CD4-positive, alpha-beta T cell (primary cell): ENCODE data around the gene LASP1. TPM values are rescaled to one million over a fixed set of nuclear protein-coding genes. Genes with fewer than 3 reads are reported as not detected.

Experiments used
- ATAC-seq: fragments of 200-7000 bp; cut with Tn5 transposase; one replicate; pipeline ENCODE4 v1.10.0; 2022; ENCODE audit warnings: mild to moderate bottlenecking; ENCODE audit not compliant: poor library complexity
- CTCF ChIA-PET: fragments of 350-600 bp; sonication (Branson Sonifier 250); formaldehyde crosslinking; loops from one replicate; lab custom pipeline; 2021; ENCODE audit warnings: antibody characterized with exemption, inconsistent platforms; lab: Charles Lee
- POLR2A ChIA-PET: fragments of 350-600 bp; sonication (Branson Sonifier 250); formaldehyde crosslinking; loops from one replicate; lab custom pipeline; 2021; ENCODE audit warnings: antibody characterized with exemption, inconsistent platforms; lab: Charles Lee
- DNase-seq, 14 experiments: peaks; one replicate each; pipeline ENCODE4 v3.0.0-alpha.2; 2013 to 2020; ENCODE audit warnings: mixed read lengths in 2 of 14
- H3K27ac ChIP-seq, 2 donors: one replicate each; pipeline versions ENCODE4 v1.5.1 to v1.7.0; 2013; ENCODE audit warnings: low read length in 2 of 2, low read depth in 1 of 2, mild to moderate bottlenecking in 1 of 2
- H3K27me3 ChIP-seq, 2 experiments: 1 replicate in 1 of 2; 2 replicates in 1 of 2; pipeline versions ENCODE4 v1.6.1 to v1.7.0; 2013; ENCODE audit warnings: low read length in 2 of 2, control low read depth in 1 of 2, mild to moderate bottlenecking in 1 of 2, moderate library complexity in 1 of 2; ENCODE audit not compliant: insufficient read depth in 2 of 2, control insufficient read depth in 1 of 2
- H3K36me3 ChIP-seq: one replicate; pipeline ENCODE4 v1.6.1; 2013; ENCODE audit warnings: low read length, control low read depth; ENCODE audit not compliant: insufficient read depth
- H3K4me1 ChIP-seq: one replicate; pipeline ENCODE4 v1.6.1; 2013; ENCODE audit warnings: low read length, control low read depth; ENCODE audit not compliant: insufficient read depth
- H3K4me3 ChIP-seq: one replicate; pipeline ENCODE4 v1.5.1; 2013; ENCODE audit warnings: mild to moderate bottlenecking, low read length, moderate library complexity
- H3K9me3 ChIP-seq, 2 experiments: 1 replicate in 1 of 2; 2 replicates in 1 of 2; pipeline versions ENCODE4 v1.6.1 to v1.7.0; 2013; ENCODE audit warnings: low read length in 2 of 2, mild to moderate bottlenecking in 2 of 2, control low read depth in 1 of 2, moderate library complexity in 1 of 2; ENCODE audit not compliant: control insufficient read depth in 1 of 2, insufficient read depth in 1 of 2
- H3K27ac Mint-ChIP-seq: one replicate; pipeline ENCODE4 v1.8.0; 2020; ENCODE audit warnings: mixed read lengths
- H3K27me3 Mint-ChIP-seq: one replicate; pipeline ENCODE4 v1.8.0; 2021; ENCODE audit warnings: mixed read lengths
- H3K36me3 Mint-ChIP-seq: one replicate; pipeline ENCODE4 v1.8.0; 2021; ENCODE audit warnings: low read depth, mixed read lengths
- H3K4me1 Mint-ChIP-seq: one replicate; pipeline ENCODE4 v1.8.0; 2021; ENCODE audit warnings: low read depth, mixed read lengths
- H3K4me3 Mint-ChIP-seq: one replicate; pipeline ENCODE4 v1.8.0; 2020; ENCODE audit warnings: mild to moderate bottlenecking, mixed read lengths
- H3K9me3 Mint-ChIP-seq: one replicate; pipeline ENCODE4 v1.8.0; 2020; ENCODE audit warnings: mixed read lengths
- intact Hi-C, 2 experiments: fragments of 100-400 bp; cut with DNase I in 1 of 2; cut with micrococcal nuclease in 1 of 2; formaldehyde crosslinking; loops; one replicate each; pipeline versions ENCODE4 v1.15.1 to v1.9.0; 2023 to 2025; cut with DNase I, micrococcal nuclease
- microRNA-seq: library from miRNA; unstranded; fragments of <30 nt; microRNA quantifications from one replicate; pipeline ENCODE4 v1.2.0, GENCODE V29; 2021; ENCODE audit warnings: borderline microRNAs expressed, borderline replicate concordance
- total RNA-seq, 174 experiments: library from RNA in 2 of 174; stranded (reverse) in 2 of 174; gene quantifications; one replicate each; pipeline ENCODE4 v1.2.3 and lab custom pipeline; 2021 to 2026
- TF ChIP-seq, protein P1 (sequence below): fragments of 200-600 bp; IDR thresholded peaks from one replicate; pipeline ENCODE4 v1.8.0; 2022; ENCODE audit warnings: antibody characterized with exemption, mild to moderate bottlenecking

Gene LASP1
- total RNA-seq, 2 experiments from 2014 or later = 50.1 to 50.5 TPM

DNA sequence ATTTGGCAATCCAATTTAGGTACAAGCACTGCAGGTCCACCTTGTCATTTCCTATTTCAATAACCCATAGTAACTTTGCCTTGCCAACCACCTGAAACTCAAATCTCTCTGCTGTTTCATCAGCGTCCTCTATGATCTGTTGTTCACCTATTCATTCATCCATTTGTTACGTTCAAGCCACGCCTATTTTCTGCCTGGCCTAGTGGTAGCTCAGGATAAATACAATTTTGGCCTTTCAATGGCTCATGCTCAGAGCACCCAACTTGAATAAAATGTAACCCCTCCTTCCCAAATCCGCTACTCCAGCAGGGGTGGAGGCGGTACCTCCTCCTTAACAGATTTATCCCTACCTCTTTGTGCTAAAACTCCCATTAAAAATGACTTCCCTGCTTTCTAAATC lies 100.9 kb downstream of the LASP1 start:
- intact Hi-C loops = no loop called here
- Histone ChIP-seq H3K9me3 (no peaks in the 10 kb centered on the region), H3K27me3 (no peaks in the 10 kb centered on the region), H3K27ac (no peak overlapping the region), H3K36me3 (no peaks in the 10 kb centered on the region), H3K4me3 (no peak overlapping the region), H3K4me1 (peaks cover 17% of the 10 kb centered on the region)
- Mint-ChIP-seq H3K4me3 (no peak overlapping the region), H3K36me3 (no peaks in the 10 kb centered on the region), H3K27ac (no peak overlapping the region), H3K9me3 (no peaks in the 10 kb centered on the region), H3K27me3 (no peaks in the 10 kb centered on the region), H3K4me1 (peaks cover 16% of the 10 kb centered on the region)
- ChIA-PET POLR2A (no interaction called here), CTCF (no interaction called here)
- TF ChIP-seq, protein P1, sequence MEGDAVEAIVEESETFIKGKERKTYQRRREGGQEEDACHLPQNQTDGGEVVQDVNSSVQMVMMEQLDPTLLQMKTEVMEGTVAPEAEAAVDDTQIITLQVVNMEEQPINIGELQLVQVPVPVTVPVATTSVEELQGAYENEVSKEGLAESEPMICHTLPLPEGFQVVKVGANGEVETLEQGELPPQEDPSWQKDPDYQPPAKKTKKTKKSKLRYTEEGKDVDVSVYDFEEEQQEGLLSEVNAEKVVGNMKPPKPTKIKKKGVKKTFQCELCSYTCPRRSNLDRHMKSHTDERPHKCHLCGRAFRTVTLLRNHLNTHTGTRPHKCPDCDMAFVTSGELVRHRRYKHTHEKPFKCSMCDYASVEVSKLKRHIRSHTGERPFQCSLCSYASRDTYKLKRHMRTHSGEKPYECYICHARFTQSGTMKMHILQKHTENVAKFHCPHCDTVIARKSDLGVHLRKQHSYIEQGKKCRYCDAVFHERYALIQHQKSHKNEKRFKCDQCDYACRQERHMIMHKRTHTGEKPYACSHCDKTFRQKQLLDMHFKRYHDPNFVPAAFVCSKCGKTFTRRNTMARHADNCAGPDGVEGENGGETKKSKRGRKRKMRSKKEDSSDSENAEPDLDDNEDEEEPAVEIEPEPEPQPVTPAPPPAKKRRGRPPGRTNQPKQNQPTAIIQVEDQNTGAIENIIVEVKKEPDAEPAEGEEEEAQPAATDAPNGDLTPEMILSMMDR = no peak
- ATAC-seq (no peak), DNase-seq (no peak)

Small RNAs within 50 kb of the gene (microRNA-seq; reads per million reads assigned to microRNA genes)
- gene MIR4727 = 1.4 reads per million
- gene MIR6779 = not detected

Other genes with a start within 250 kb of the LASP1 start
- under 1 TPM; 0.16 to 0.34 TPM for gene EPOP, start 195.1 kb upstream of the LASP1 start, total RNA-seq
- gene MLLT6, start 164.8 kb upstream of the LASP1 start, total RNA-seq = 100 to 1,000 TPM; 321 to 324 TPM
- 1 to 10 TPM; 4.7 to 5.7 TPM for gene CISD3, start 139.7 kb upstream of the LASP1 start, total RNA-seq
- gene PCGF2, start 121.7 kb upstream of the LASP1 start, total RNA-seq = not detected
- gene PSMB3, start 117.3 kb upstream of the LASP1 start, total RNA-seq = 10 to 100 TPM; 46.6 to 55.0 TPM
- gene PIP4K2B, start 70.5 kb upstream of the LASP1 start, total RNA-seq = 10 to 100 TPM; 17.0 to 17.2 TPM
- gene CWC25, start 44.7 kb upstream of the LASP1 start, total RNA-seq = 10 to 100 TPM; 63.0 to 63.3 TPM
- 1,000 to 10,000 TPM; 2,293 to 2,296 TPM for gene RPL23, start 16.3 kb upstream of the LASP1 start, total RNA-seq
- gene FBXO47, start 97.3 kb downstream of the LASP1 start, total RNA-seq = not detected